Stimulated activated CD8-positive, alpha-beta memory T cell treated with anti-CD3 and anti-CD28 coated beads, Interleukin-15, amount 100 ng/mL, for 4 hours (primary cell): Measurements from ENCODE around the gene PTPN22.
A peak's percentile ranks its signal among the peaks of the same experiment; 100 is the strongest.

Source experiments
- DNase-seq, 2 donors: peaks; one replicate each; pipeline ENCODE4 v3.0.0-alpha.2; 2020; ENCODE audit warnings: low read depth in 2 of 2

The PTPN22 gene

GRCh38 chr1:113871597-113872113 lies at the start of gene PTPN22:
TSS of gene PTPN22 (minus strand) at chr1:113871712.
- peak; percentile 55 to 80 for DNase-seq

GRCh38 chr1:113918243-113918642 lies 46.7 kb upstream of the PTPN22 start:
- no peak for DNase-seq

GRCh38 chr1:113917400-113918082 lies 46.0 kb upstream of the PTPN22 start:
- DNase-seq: no peak

GRCh38 chr1:113916974-113917373 lies 45.5 kb upstream of the PTPN22 start:
- DNase-seq: no peak

- no peak for DNase-seq
Measured at GRCh38 chr1:113913887-113914664, 42.6 kb upstream of the PTPN22 start.

- DNase-seq: no peak
Measured at GRCh38 chr1:113913312-113913668, 41.8 kb upstream of the PTPN22 start.

- DNase-seq: no peak
Measured at GRCh38 chr1:113912594-113913311, 41.2 kb upstream of the PTPN22 start.

- no peak for DNase-seq
Measured at GRCh38 chr1:113905435-113905861, 33.9 kb upstream of the PTPN22 start.

- DNase-seq: peak; percentile 92 to 95
Measured at GRCh38 chr1:113904674-113905434, 33.3 kb upstream of the PTPN22 start, which contains the start of the genes AP4B1 and DCLRE1B. TSS of gene AP4B1 (minus strand) at chr1:113904799. CDS start at chr1:113904717, 82 bp downstream. TSS of gene DCLRE1B (plus strand) at chr1:113905326. CDS start at chr1:113905587, 261 bp downstream.

GRCh38 chr1:113904293-113904673 lies 32.8 kb upstream of the PTPN22 start:
- DNase-seq: no peak

- no peak for DNase-seq
Measured at GRCh38 chr1:113903501-113904292, 32.2 kb upstream of the PTPN22 start.

GRCh38 chr1:113901191-113901590 lies 29.7 kb upstream of the PTPN22 start:
- no peak for DNase-seq

- DNase-seq: no peak
Measured at GRCh38 chr1:113899111-113899510, 27.6 kb upstream of the PTPN22 start.

- DNase-seq: no peak
Measured at GRCh38 chr1:113898241-113898814, 26.8 kb upstream of the PTPN22 start.

- no peak for DNase-seq
Measured at GRCh38 chr1:113895961-113896360, 24.4 kb upstream of the PTPN22 start.

GRCh38 chr1:113895098-113895497 lies 23.6 kb upstream of the PTPN22 start:
- DNase-seq: no peak

GRCh38 chr1:113893267-113893666 lies 21.8 kb upstream of the PTPN22 start:
- DNase-seq: no peak

- no peak for DNase-seq
Measured at GRCh38 chr1:113891631-113892220, 20.2 kb upstream of the PTPN22 start.

GRCh38 chr1:113890816-113891215 lies 19.3 kb upstream of the PTPN22 start:
- DNase-seq: no peak
